ENCODE data around the gene GPRC5C. TPM values are rescaled to one million over a fixed set of nuclear protein-coding genes. Genes with fewer than 3 reads are reported as not detected.

Gene GPRC5C
- total and polyA plus RNA-seq, 4 donors: 41.9 to 81.4 (median 66.1) TPM

DNA sequence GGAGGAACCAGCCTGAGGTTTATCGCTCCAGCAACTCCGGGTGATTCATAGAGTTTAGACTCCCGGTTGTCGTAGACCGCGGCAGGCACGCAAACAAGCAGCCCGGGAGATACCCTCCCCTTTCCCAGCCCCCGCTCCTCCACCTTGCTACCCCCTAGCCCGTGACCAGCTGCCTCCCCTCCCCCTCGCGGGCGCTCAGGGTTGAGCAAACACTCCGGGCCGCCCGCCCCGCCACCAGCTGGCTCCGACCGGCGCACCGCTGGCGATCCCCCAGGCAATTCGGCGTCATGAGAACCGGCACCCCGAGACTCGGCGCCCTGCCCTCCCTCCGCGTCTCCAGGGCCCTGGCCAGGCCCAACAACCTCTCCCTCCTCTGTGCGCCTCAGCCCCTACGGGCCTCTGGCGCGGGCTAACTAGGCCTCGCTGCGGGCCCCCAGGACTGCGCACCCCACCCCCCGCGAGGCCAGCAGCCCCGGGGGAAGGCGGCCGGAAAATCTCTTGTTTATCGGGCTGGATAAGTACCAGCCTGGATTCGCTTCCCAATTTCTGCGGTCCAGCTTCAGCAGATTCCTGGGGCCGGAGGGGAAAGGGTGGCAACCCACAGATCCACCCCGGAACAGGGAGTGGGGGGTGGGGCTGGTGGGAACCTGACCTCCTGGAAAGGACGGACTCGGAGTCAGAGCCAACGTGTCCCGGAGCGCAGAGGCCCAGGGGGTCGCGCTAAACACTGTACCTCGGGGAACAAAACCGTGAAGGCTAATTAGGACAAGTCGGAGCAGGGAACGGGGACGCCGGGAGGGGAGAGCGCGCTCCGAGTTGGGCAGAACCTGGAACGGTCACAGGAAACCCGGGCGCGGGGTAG lies 951 bp upstream of the GPRC5C start:
- TF ChIP-seq, protein P1, sequence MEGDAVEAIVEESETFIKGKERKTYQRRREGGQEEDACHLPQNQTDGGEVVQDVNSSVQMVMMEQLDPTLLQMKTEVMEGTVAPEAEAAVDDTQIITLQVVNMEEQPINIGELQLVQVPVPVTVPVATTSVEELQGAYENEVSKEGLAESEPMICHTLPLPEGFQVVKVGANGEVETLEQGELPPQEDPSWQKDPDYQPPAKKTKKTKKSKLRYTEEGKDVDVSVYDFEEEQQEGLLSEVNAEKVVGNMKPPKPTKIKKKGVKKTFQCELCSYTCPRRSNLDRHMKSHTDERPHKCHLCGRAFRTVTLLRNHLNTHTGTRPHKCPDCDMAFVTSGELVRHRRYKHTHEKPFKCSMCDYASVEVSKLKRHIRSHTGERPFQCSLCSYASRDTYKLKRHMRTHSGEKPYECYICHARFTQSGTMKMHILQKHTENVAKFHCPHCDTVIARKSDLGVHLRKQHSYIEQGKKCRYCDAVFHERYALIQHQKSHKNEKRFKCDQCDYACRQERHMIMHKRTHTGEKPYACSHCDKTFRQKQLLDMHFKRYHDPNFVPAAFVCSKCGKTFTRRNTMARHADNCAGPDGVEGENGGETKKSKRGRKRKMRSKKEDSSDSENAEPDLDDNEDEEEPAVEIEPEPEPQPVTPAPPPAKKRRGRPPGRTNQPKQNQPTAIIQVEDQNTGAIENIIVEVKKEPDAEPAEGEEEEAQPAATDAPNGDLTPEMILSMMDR (IDR thresholded peaks at IDR 0.05; ENCODE audit: control extremely low read depth, extremely low read depth): no peak
- Histone ChIP-seq H3K27ac (ENCODE audit: low read depth in 1 of 2, low read length in 1 of 2) (peak overlapping the region; percentile 93 to 94), H3K4me1 (ENCODE audit: control insufficient read depth in 5 of 5, insufficient read depth in 5 of 5, low read length in 5 of 5) (peaks cover 6 to 53% (median 25%) of the 10 kb centered on the region in 5 donors), H3K4me3 (peak overlapping the region; percentile 46), H3K9ac (ENCODE audit: insufficient read depth in 1 of 2, low read length in 2 of 2) (peak overlapping the region; percentile 72 to 81), H3K36me3 (ENCODE audit: control insufficient read depth in 4 of 4, insufficient read depth in 4 of 4, low read length in 4 of 4) (no peaks in the 10 kb centered on the region), H3K27me3 (ENCODE audit: control insufficient read depth in 3 of 3, insufficient read depth in 3 of 3, low read length in 2 of 3) (no peaks in the 10 kb centered on the region), H3K9me3 (ENCODE audit: control insufficient read depth in 4 of 4, insufficient read depth in 3 of 4, low read length in 3 of 4) (no peaks in the 10 kb centered on the region)
- ATAC-seq (ENCODE audit: insufficient read depth, low FRiP score) (peak; percentile 50), DNase-seq (peak; percentile 87 to 94 (median 89))
- WGBS, 2 donors: 1% methylated on average over 65 to 67 of the region's 67 CpGs

DNA sequence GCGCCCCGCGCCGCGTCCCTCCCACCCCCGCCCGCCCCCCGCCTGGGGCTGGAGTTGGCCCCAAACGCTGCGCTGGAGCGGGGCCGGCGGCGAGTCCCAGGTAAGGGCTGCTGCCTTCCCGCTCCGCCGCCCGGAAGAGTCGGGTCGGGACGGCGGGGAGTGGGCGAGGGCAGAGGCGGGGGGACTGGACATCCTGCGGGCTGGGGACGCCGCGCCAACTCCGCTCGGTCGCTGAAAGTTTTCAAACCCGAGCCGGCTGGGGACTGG lies 469 bp downstream of the GPRC5C start:
- H3K27ac ChIP-seq (ENCODE audit: low read depth in 1 of 2, low read length in 1 of 2): peak overlapping the region in 1 of 2 donors; percentile 86

DNA sequence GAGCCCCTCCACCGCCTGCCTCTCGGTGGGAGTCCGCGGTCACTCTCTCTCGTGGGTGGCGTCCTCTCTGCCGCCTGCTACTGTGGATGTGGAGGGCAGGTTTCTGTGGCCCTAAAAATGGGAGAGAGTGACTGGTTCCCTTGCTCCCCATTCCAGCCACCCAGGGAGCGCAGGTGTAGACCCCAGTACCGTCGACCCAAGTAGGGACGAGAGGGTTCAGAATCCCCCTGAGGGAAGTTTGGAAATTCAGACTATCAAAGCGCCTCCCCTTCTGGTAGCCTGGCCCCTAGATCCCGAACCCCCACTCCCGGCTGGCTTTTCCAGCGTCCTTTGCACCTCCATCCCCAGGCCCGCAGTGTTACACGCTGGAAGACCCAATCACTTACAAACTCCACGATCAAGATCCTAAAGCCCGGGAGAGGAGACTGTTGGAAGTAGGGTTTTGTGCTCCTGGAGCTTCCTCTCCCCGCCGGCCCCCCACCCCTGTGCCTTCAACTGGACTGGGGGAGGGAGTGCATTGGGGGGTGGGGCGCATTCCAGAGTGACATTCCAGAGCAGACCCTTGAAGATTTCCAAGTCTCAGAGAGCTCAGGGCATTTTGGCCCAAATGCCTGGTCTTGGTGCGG lies 991 bp downstream of the GPRC5C start:
- peak overlapping the region; percentile 46 for H3K4me3 ChIP-seq
- ATAC-seq (ENCODE audit: insufficient read depth, low FRiP score) (no peak), DNase-seq (peak in 2 of 3 donors; percentile 58 to 63)
- peaks cover 6 to 46% (median 19%) of the 10 kb centered on the region in 5 donors for H3K4me1 ChIP-seq (ENCODE audit: control insufficient read depth in 5 of 5, insufficient read depth in 5 of 5, low read length in 5 of 5)
- TF ChIP-seq, protein P1 (IDR thresholded peaks at IDR 0.05; ENCODE audit: control extremely low read depth, extremely low read depth): no peak
- H3K9ac ChIP-seq (ENCODE audit: insufficient read depth in 1 of 2, low read length in 2 of 2): peak overlapping the region; percentile 73 to 88
- H3K9me3 ChIP-seq (ENCODE audit: control insufficient read depth in 4 of 4, insufficient read depth in 3 of 4, low read length in 3 of 4): peaks cover 0 to 5% (median 0%) of the 10 kb centered on the region in 4 donors
- H3K36me3 ChIP-seq (ENCODE audit: control insufficient read depth in 4 of 4, insufficient read depth in 4 of 4, low read length in 4 of 4): peaks cover 0 to 3% (median 0%) of the 10 kb centered on the region in 4 donors
- peak overlapping the region in 1 of 2 donors; percentile 86 for H3K27ac ChIP-seq (ENCODE audit: low read depth in 1 of 2, low read length in 1 of 2)
- WGBS, 2 donors: 20 to 24% methylated on average over 23 of the region's 23 CpGs
- no peaks in the 10 kb centered on the region for H3K27me3 ChIP-seq (ENCODE audit: control insufficient read depth in 3 of 3, insufficient read depth in 3 of 3, low read length in 2 of 3)

More for the DNA sequence above, 469 bp downstream of the GPRC5C start:
- 1% methylated on average over 23 to 33 of the region's 33 CpGs for WGBS, 2 donors
- TF ChIP-seq, protein P1 (IDR thresholded peaks at IDR 0.05; ENCODE audit: control extremely low read depth, extremely low read depth): no peak
- Histone ChIP-seq H3K36me3 (ENCODE audit: control insufficient read depth in 4 of 4, insufficient read depth in 4 of 4, low read length in 4 of 4) (no peaks in the 10 kb centered on the region), H3K4me1 (ENCODE audit: control insufficient read depth in 5 of 5, insufficient read depth in 5 of 5, low read length in 5 of 5) (peaks cover 6 to 51% (median 24%) of the 10 kb centered on the region in 5 donors), H3K27me3 (ENCODE audit: control insufficient read depth in 3 of 3, insufficient read depth in 3 of 3, low read length in 2 of 3) (no peaks in the 10 kb centered on the region), H3K9me3 (ENCODE audit: control insufficient read depth in 4 of 4, insufficient read depth in 3 of 4, low read length in 3 of 4) (no peaks in the 10 kb centered on the region), H3K9ac (ENCODE audit: insufficient read depth in 1 of 2, low read length in 2 of 2) (peak overlapping the region in 1 of 2 donors; percentile 73), H3K4me3 (peak overlapping the region; percentile 46)
- peak; percentile 1 for ATAC-seq (ENCODE audit: insufficient read depth, low FRiP score)
- DNase-seq: no peak

All from lung (tissue), 12 donors.